IMR-90 (cell line): ENCODE measurements around the gene CYP27B1. TPM values are rescaled to one million over a fixed set of nuclear protein-coding genes. Genes with fewer than 3 reads are reported as not detected.

ENCODE experiments used
- ATAC-seq: fragments of 200-7000 bp; cut with Tn5 transposase; 2 replicates; pipeline ENCODE4 v1.9.1; 2020; ENCODE audit warnings: low read depth, mild to moderate bottlenecking, moderate library complexity
- BruUV-seq: library from RNA; stranded (reverse); fragments of 400-500 nt; replicated peaks from 2 replicates; lab custom pipeline; 2021; lab: Mats Ljungman, UMichigan
- CTCF ChIA-PET: fragments of 300-600 bp; formaldehyde crosslinking; extraction: SDS; loops from one replicate; lab custom pipeline; 2021; ENCODE audit warnings: antibody characterized with exemption; lab: Yijun Ruan, JAX
- POLR2A ChIA-PET: fragments of 300-600 bp; sonication (Branson Sonifier 250); formaldehyde crosslinking; loops from one replicate; lab custom pipeline; 2022; ENCODE audit warnings: antibody characterized with exemption; ENCODE audit not compliant: unreplicated experiment; lab: Charles Lee
- DNase-seq: peaks from one replicate; pipeline ENCODE4 v3.0.0; 2013
- H2AFZ ChIP-seq: replicated peaks from 2 replicates; pipeline ENCODE3; 2013; ENCODE audit warnings: low read length, mild to moderate bottlenecking; ENCODE audit not compliant: poor library complexity
- H2AK5ac ChIP-seq: 2 replicates; pipeline ENCODE4 v1.6.1; 2013; ENCODE audit warnings: low read depth, low read length, inconsistent platforms
- H2AK9ac ChIP-seq: replicated peaks from 2 replicates; pipeline ENCODE3; 2013; ENCODE audit warnings: mild to moderate bottlenecking, low read depth, low read length, moderate library complexity; ENCODE audit not compliant: poor library complexity
- H2BK120ac ChIP-seq: 2 replicates; pipeline ENCODE4 v1.6.1; 2013; ENCODE audit warnings: low read depth, low read length, inconsistent platforms
- H2BK15ac ChIP-seq: 3 replicates; pipeline ENCODE4 v1.6.1; 2013; ENCODE audit warnings: low read depth, low read length, inconsistent platforms
- H2BK20ac ChIP-seq: 2 replicates; pipeline ENCODE4 v1.6.1; 2013; ENCODE audit warnings: low read depth, mild to moderate bottlenecking, inconsistent platforms, low read length, moderate library complexity
- H2BK5ac ChIP-seq: 2 replicates; pipeline ENCODE4 v1.6.1; 2013; ENCODE audit warnings: mild to moderate bottlenecking, low read depth, low read length, inconsistent platforms; ENCODE audit not compliant: poor library complexity, severe bottlenecking
- H3K14ac ChIP-seq: replicated peaks from 2 replicates; pipeline ENCODE4 v1.6.1; 2013; ENCODE audit warnings: low read depth, low read length, inconsistent platforms
- H3K18ac ChIP-seq: 2 replicates; pipeline ENCODE4 v1.6.1; 2013; ENCODE audit warnings: low read depth, low read length, control low read depth
- H3K23ac ChIP-seq: 2 replicates; pipeline ENCODE4 v1.6.1; 2013; ENCODE audit warnings: low read depth, low read length, inconsistent platforms
- H3K27ac ChIP-seq: 2 replicates; pipeline ENCODE4 v1.5.1; 2013; ENCODE audit warnings: mild to moderate bottlenecking, control low read depth, low read length; ENCODE audit not compliant: insufficient read depth
- H3K27me3 ChIP-seq: 2 replicates; pipeline ENCODE4 v1.6.1; 2013; ENCODE audit warnings: low read length; ENCODE audit not compliant: control insufficient read depth, insufficient read depth
- H3K36me3 ChIP-seq: 2 replicates; pipeline ENCODE4 v1.6.1; 2013; ENCODE audit warnings: low read length, mixed read lengths; ENCODE audit not compliant: control insufficient read depth, insufficient read depth
- H3K4ac ChIP-seq: 2 replicates; pipeline ENCODE4 v1.6.1; 2013; ENCODE audit warnings: low read depth, low read length, inconsistent platforms
- H3K4me1 ChIP-seq: 2 replicates; pipeline ENCODE4 v1.6.1; 2013; ENCODE audit warnings: low read length, mixed read lengths; ENCODE audit not compliant: control insufficient read depth, insufficient read depth
- H3K4me2 ChIP-seq: 2 replicates; pipeline ENCODE4 v1.6.1; 2013; ENCODE audit warnings: low read depth, mild to moderate bottlenecking, control low read depth, low read length, moderate library complexity
- H3K4me3 ChIP-seq: 2 replicates; pipeline ENCODE4 v1.5.1; 2013; ENCODE audit warnings: low read depth, mild to moderate bottlenecking, control low read depth, low read length, moderate library complexity; ENCODE audit not compliant: insufficient read depth
- H3K56ac ChIP-seq: 2 replicates; pipeline ENCODE4 v1.6.1; 2013; ENCODE audit warnings: low read length, inconsistent platforms; ENCODE audit not compliant: insufficient read depth; ENCODE audit errors: extremely low read depth
- H3K79me1 ChIP-seq, 2 experiments: 2 replicates each; pipeline ENCODE4 v1.6.1; 2013; ENCODE audit warnings: low read length in 2 of 2, inconsistent platforms in 1 of 2, low read depth in 1 of 2
- H3K9ac ChIP-seq: 2 replicates; pipeline ENCODE4 v1.6.1; 2013; ENCODE audit warnings: low read depth, low read length, control low read depth
- H3K9me1 ChIP-seq: 2 replicates; pipeline ENCODE4 v1.6.1; 2013; ENCODE audit warnings: low read length, inconsistent platforms; ENCODE audit not compliant: insufficient read depth
- H3K9me3 ChIP-seq: 2 replicates; pipeline ENCODE4 v1.6.1; 2013; ENCODE audit warnings: low read length; ENCODE audit not compliant: control insufficient read depth, insufficient read depth
- H4K20me1 ChIP-seq: 2 replicates; pipeline ENCODE4 v1.6.1; 2013; ENCODE audit warnings: low read length, inconsistent platforms; ENCODE audit not compliant: insufficient read depth
- H4K5ac ChIP-seq: 2 replicates; pipeline ENCODE4 v1.6.1; 2013; ENCODE audit warnings: mild to moderate bottlenecking, low read depth, low read length, control low read depth
- H4K8ac ChIP-seq, 2 experiments: 2 replicates each; pipeline ENCODE4 v1.6.1; 2013; ENCODE audit warnings: low read depth in 2 of 2, low read length in 2 of 2, control low read depth in 1 of 2, inconsistent platforms in 1 of 2
- H4K91ac ChIP-seq: 2 replicates; pipeline ENCODE4 v1.6.1; 2013; ENCODE audit warnings: low read depth, low read length, inconsistent platforms; ENCODE audit not compliant: insufficient read depth
- BHLHE40 ChIP-seq: fragments of 150-350 bp; IDR thresholded peaks from 2 replicates; pipeline ENCODE4 v1.6.1; 2016; ENCODE audit warnings: mild to moderate bottlenecking, low read depth, low read length
- CEBPB ChIP-seq: IDR thresholded peaks from 2 replicates; pipeline ENCODE4 v1.6.1; 2012; ENCODE audit warnings: low read depth, low read length, improper control_type of control experiment
- CHD1 ChIP-seq: IDR thresholded peaks from 2 replicates; pipeline ENCODE4 v1.6.1; 2012; ENCODE audit warnings: low read depth, low read length, improper control_type of control experiment
- CTCF ChIP-seq: conservative IDR thresholded peaks from 2 replicates; pipeline ENCODE4 v1.5.1; 2012; ENCODE audit warnings: mild to moderate bottlenecking, low read depth, low read length, improper control_type of control experiment
- ELK1 ChIP-seq: fragments of 150-350 bp; IDR thresholded peaks from 2 replicates; pipeline ENCODE4 v1.6.1; 2016; ENCODE audit warnings: low read depth, mild to moderate bottlenecking, low read length, moderate library complexity, borderline replicate concordance
- FOS ChIP-seq: fragments of 150-350 bp; IDR thresholded peaks from 2 replicates; pipeline ENCODE4 v1.6.1; 2016; ENCODE audit warnings: low read depth, low read length
- MAFK ChIP-seq: IDR thresholded peaks from 2 replicates; pipeline ENCODE4 v1.6.1; 2012; ENCODE audit warnings: low read depth, low read length, improper control_type of control experiment
- MAZ ChIP-seq: IDR thresholded peaks from 2 replicates; pipeline ENCODE4 v1.6.1; 2012; ENCODE audit warnings: low read depth, mild to moderate bottlenecking, low read length, improper control_type of control experiment, moderate library complexity, borderline replicate concordance
- MXI1 ChIP-seq: IDR thresholded peaks from 2 replicates; pipeline ENCODE4 v1.6.1; 2012; ENCODE audit warnings: low read depth, mild to moderate bottlenecking, low read length, moderate library complexity, borderline replicate concordance
- NFE2L2 ChIP-seq: fragments of 150-350 bp; IDR thresholded peaks from 2 replicates; pipeline ENCODE4 v1.6.1; 2016; ENCODE audit warnings: low read depth, mild to moderate bottlenecking, low read length
- POLR2A ChIP-seq: IDR thresholded peaks from 2 replicates; pipeline ENCODE4 v1.6.1; 2012; ENCODE audit warnings: mild to moderate bottlenecking, low read depth, low read length
- RAD21 ChIP-seq: IDR thresholded peaks from 2 replicates; pipeline ENCODE4 v1.6.1; 2012; ENCODE audit warnings: low read length, improper control_type of control experiment
- RCOR1 ChIP-seq: IDR thresholded peaks from 2 replicates; pipeline ENCODE4 v1.6.1; 2012; ENCODE audit warnings: mild to moderate bottlenecking, low read length, improper control_type of control experiment; ENCODE audit not compliant: insufficient replicate concordance
- RFX5 ChIP-seq: IDR thresholded peaks from 2 replicates; pipeline ENCODE4 v1.8.0; 2012; ENCODE audit warnings: low read depth, mild to moderate bottlenecking, low read length, moderate library complexity
- SMC3 ChIP-seq: fragments of 150-350 bp; IDR thresholded peaks from 2 replicates; pipeline ENCODE4 v1.6.1; 2016; ENCODE audit warnings: low read depth, mild to moderate bottlenecking, antibody characterized with exemption, low read length, moderate library complexity
- WGBS, 2 experiments: methylation state at CpG; one replicate each; pipeline versions ENCODE4 v1.1.5 to v1.1.7; 2013; ENCODE audit warnings: missing lambda C conversion rate in 2 of 2; ENCODE audit not compliant: insufficient read length in 1 of 2; ENCODE audit errors: extremely low coverage in 2 of 2; 5-methylcytosine and 5-hydroxymethylcytosine counted together
- dilution Hi-C: fragments of 300-500 bp; cut with HindIII; formaldehyde crosslinking; loops from one replicate; pipeline ENCODE4 v1.14.3; 2018; ENCODE audit warnings: low sequenced_read_pairs; ENCODE audit not compliant: unreplicated experiment
- in situ Hi-C: fragments of 300-500 bp; cut with MboI; formaldehyde crosslinking; loops from 3 replicates; pipeline ENCODE4 v1.14.3; 2019; ENCODE audit warnings: low sequenced_read_pairs, inconsistent platforms, mixed read lengths
- intact Hi-C: fragments of 100-400 bp; cut with micrococcal nuclease; formaldehyde crosslinking; loops from 2 replicates; pipeline ENCODE4 v1.10.0; 2022
- polyA plus RNA-seq, 3 experiments: library from polyadenylated mRNA; depleted of rRNA; stranded (reverse); fragments of >200 nt; gene quantifications; 2 replicates each; pipeline ENCODE4 v1.2.3, GENCODE V29; 2012; ENCODE audit warnings: low replicate concordance in 1 of 3
- total RNA-seq: library from RNA; depleted of rRNA; stranded (reverse); fragments of >200 nt; gene quantifications from 2 replicates; pipeline ENCODE4 v1.2.3, GENCODE V29; 2012
- TF ChIP-seq, protein P1 (sequence below): fragments of 150-350 bp; IDR thresholded peaks from 2 replicates; pipeline ENCODE4 v1.6.1; 2017; ENCODE audit warnings: mild to moderate bottlenecking, antibody characterized with exemption, low read length, low read depth

Gene CYP27B1
- total and polyA plus RNA-seq, 2 of the 4 experiments (the other 2 are of a cell fraction) = 0.36 to 1.3 TPM

DNA sequence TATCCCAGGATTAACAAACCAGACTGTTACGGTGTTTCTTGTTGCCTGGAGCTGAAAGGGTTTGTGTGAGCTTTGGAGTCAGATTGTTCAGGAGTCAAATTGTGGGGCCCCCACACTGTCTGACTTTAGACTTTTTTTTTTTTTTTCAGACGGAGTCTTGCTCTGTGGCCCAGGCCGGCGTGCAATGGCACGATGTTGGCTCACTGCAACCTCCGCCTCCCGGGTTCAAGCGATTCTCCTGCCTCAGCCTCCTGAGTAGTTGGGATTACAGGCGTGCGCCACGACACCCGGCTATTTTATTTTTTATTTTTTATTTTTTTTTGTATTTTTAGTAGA is 16.6 kb upstream of the CYP27B1 start:
- DNase-seq (no peak), ATAC-seq (no peak)
- H4K20me1 ChIP-seq = no peaks in the 10 kb centered on the region
- H2AFZ ChIP-seq = no peak overlapping the region
- H4K5ac ChIP-seq = no peak overlapping the region
- no peak overlapping the region for H2BK120ac ChIP-seq
- peak overlapping the region; percentile 8; the same call in 1 of the 2 replicates for H3K23ac ChIP-seq
- H3K27ac ChIP-seq = no peak overlapping the region
- ChIA-PET CTCF (interaction anchor here (0.6 to 0.9 kb wide), 4 partner anchors 14 to 1868 kb away, joined by 3 to 6 read pairs (median 4); no protein-coding TSS in a partner anchor), POLR2A (interaction anchor here (0.9 kb wide), 1 partner anchor 11 kb away, joined by 4 read pairs; no protein-coding TSS in a partner anchor)
- no peaks in the 10 kb centered on the region for H3K27me3 ChIP-seq
- peaks cover 14 to 24% of the 10 kb centered on the region in 2 experiments; a peak in 3 of 4 replicates for H3K79me1 ChIP-seq
- H3K36me3 ChIP-seq = peaks cover 11% of the 10 kb centered on the region
- dilution Hi-C loops = no loop called here
- H3K4ac ChIP-seq = no peak overlapping the region
- H3K56ac ChIP-seq = 0 out of 2 replicates have a peak overlapping the region, but pooled peaks have one; percentile 72
- no TSS peak for BruUV-seq
- peak overlapping the region; percentile 94 for H3K4me3 ChIP-seq
- no peak overlapping the region for H3K18ac ChIP-seq
- peak overlapping the region; percentile 92 for H3K9ac ChIP-seq
- WGBS, 2 experiments = no CpG with 5 or more reads among the region's 12 CpGs
- in situ Hi-C loops = no loop called here
- H3K4me1 ChIP-seq = 0 out of 2 replicates have a peak, but pooled peaks cover 2% of the 10 kb centered on the region
- H3K4me2 ChIP-seq = peak overlapping the region; percentile 98
- intact Hi-C loops = no loop called here
- no peak overlapping the region for H3K14ac ChIP-seq
- no peaks in the 10 kb centered on the region for H3K9me1 ChIP-seq
- peak overlapping the region in 1 of 2 experiments; percentile 96; a peak in 1 of 4 replicates for H4K8ac ChIP-seq
- H4K91ac ChIP-seq = no peak overlapping the region
- H2BK5ac ChIP-seq = no peak overlapping the region
- no peaks in the 10 kb centered on the region for H3K9me3 ChIP-seq
- H2BK15ac ChIP-seq = no peak overlapping the region
- no peak for TF ChIP-seq NFE2L2
- TF ChIP-seq CEBPB = no peak
- TF ChIP-seq RAD21 = no peak
- no peak for TF ChIP-seq MXI1
- TF ChIP-seq CTCF = no peak
- TF ChIP-seq RCOR1 = no peak
- TF ChIP-seq SMC3 = no peak
- no peak for TF ChIP-seq POLR2A
- TF ChIP-seq RFX5 = no peak
- TF ChIP-seq MAFK = no peak
- no peak for TF ChIP-seq CHD1
- TF ChIP-seq FOS = no peak
- TF ChIP-seq BHLHE40 = no peak
- no peak for TF ChIP-seq MAZ
- TF ChIP-seq ELK1 = no peak
- TF ChIP-seq, protein P1, sequence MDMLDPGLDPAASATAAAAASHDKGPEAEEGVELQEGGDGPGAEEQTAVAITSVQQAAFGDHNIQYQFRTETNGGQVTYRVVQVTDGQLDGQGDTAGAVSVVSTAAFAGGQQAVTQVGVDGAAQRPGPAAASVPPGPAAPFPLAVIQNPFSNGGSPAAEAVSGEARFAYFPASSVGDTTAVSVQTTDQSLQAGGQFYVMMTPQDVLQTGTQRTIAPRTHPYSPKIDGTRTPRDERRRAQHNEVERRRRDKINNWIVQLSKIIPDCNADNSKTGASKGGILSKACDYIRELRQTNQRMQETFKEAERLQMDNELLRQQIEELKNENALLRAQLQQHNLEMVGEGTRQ = no peak
- H2BK20ac ChIP-seq = no peak overlapping the region
- H2AK9ac ChIP-seq = peak overlapping the region; percentile 94
- H2AK5ac ChIP-seq = no peak overlapping the region
